ENCODE results near the gene LGALS4.
"Not testable (repeated sequence)": the region's sequence is repeated elsewhere in the genome, so short reads cannot be mapped to it uniquely, and the experiment has no call there.

The LGALS4 gene

GRCh38 chr19:38785187-38785699 is 27.5 kb downstream of the LGALS4 start:
- FAIRE-seq (no peak), DNase-seq (ENCODE audit: insufficient read length) (no peak)
- TF ChIP-seq POLR2AphosphoS5 (IDR thresholded peaks at IDR 0.05; ENCODE audit: low read depth, low read length) (no peak), POLR2A (IDR thresholded peaks at IDR 0.05; ENCODE audit: low read depth, low read length) (no peak), TAF1 (IDR thresholded peaks at IDR 0.05; ENCODE audit: borderline replicate concordance, low read depth, low read length) (no peak)

GRCh38 chr19:38784224-38784623 is 28.5 kb downstream of the LGALS4 start:
- no peak for FAIRE-seq
- TF ChIP-seq POLR2A (IDR thresholded peaks at IDR 0.05; ENCODE audit: low read depth, low read length) (no peak), POLR2AphosphoS5 (IDR thresholded peaks at IDR 0.05; ENCODE audit: low read depth, low read length) (no peak), TAF1 (IDR thresholded peaks at IDR 0.05; ENCODE audit: borderline replicate concordance, low read depth, low read length) (no peak)
- DNase-seq (ENCODE audit: insufficient read length): no peak

- DNase-seq (ENCODE audit: insufficient read length); FAIRE-seq: not testable (repeated sequence)
These were observed 30.5 kb downstream of the LGALS4 start for GRCh38 chr19:38782212-38782611.

- TF ChIP-seq TAF1 (IDR thresholded peaks at IDR 0.05; ENCODE audit: borderline replicate concordance, low read depth, low read length) (no peak), POLR2AphosphoS5 (IDR thresholded peaks at IDR 0.05; ENCODE audit: low read depth, low read length) (no peak), POLR2A (IDR thresholded peaks at IDR 0.05; ENCODE audit: low read depth, low read length) (no peak)
- DNase-seq (ENCODE audit: insufficient read length) (no peak), FAIRE-seq (no peak)
These were observed 31.7 kb downstream of the LGALS4 start for GRCh38 chr19:38781058-38781457.

- no peak for DNase-seq (ENCODE audit: insufficient read length)
- TF ChIP-seq TAF1 (IDR thresholded peaks at IDR 0.05; ENCODE audit: borderline replicate concordance, low read depth, low read length) (no peak), POLR2AphosphoS5 (IDR thresholded peaks at IDR 0.05; ENCODE audit: low read depth, low read length) (no peak), POLR2A (IDR thresholded peaks at IDR 0.05; ENCODE audit: low read depth, low read length) (no peak)
- FAIRE-seq: no peak
These were observed 32.3 kb downstream of the LGALS4 start for GRCh38 chr19:38780443-38780842.

- DNase-seq (ENCODE audit: insufficient read length) (no peak), FAIRE-seq (no peak)
- TF ChIP-seq POLR2A (IDR thresholded peaks at IDR 0.05; ENCODE audit: low read depth, low read length) (no peak), POLR2AphosphoS5 (IDR thresholded peaks at IDR 0.05; ENCODE audit: low read depth, low read length) (no peak), TAF1 (IDR thresholded peaks at IDR 0.05; ENCODE audit: borderline replicate concordance, low read depth, low read length) (no peak)
These were observed 34.0 kb downstream of the LGALS4 start for GRCh38 chr19:38778733-38779132.

- TF ChIP-seq POLR2A (IDR thresholded peaks at IDR 0.05; ENCODE audit: low read depth, low read length): no peak
- TF ChIP-seq POLR2AphosphoS5 (IDR thresholded peaks at IDR 0.05; ENCODE audit: low read depth, low read length): no peak
- no peak for TF ChIP-seq TAF1 (IDR thresholded peaks at IDR 0.05; ENCODE audit: borderline replicate concordance, low read depth, low read length)
- DNase-seq (ENCODE audit: insufficient read length): no peak
- no peak for FAIRE-seq
These were observed 38.4 kb downstream of the LGALS4 start for GRCh38 chr19:38774181-38774950.

GRCh38 chr19:38773469-38774177 is 39.1 kb downstream of the LGALS4 start, which contains the start of gene LGALS7:
TSS of gene LGALS7 (minus strand) at chr19:38773517. CDS start at chr19:38773492, 25 bp downstream.
- FAIRE-seq (no peak), DNase-seq (ENCODE audit: insufficient read length) (no peak)
- TF ChIP-seq POLR2A (IDR thresholded peaks at IDR 0.05; ENCODE audit: low read depth, low read length) (no peak), POLR2AphosphoS5 (IDR thresholded peaks at IDR 0.05; ENCODE audit: low read depth, low read length) (no peak), TAF1 (IDR thresholded peaks at IDR 0.05; ENCODE audit: borderline replicate concordance, low read depth, low read length) (no peak)

- not testable (repeated sequence) for DNase-seq (ENCODE audit: insufficient read length); FAIRE-seq
These were observed 41.2 kb downstream of the LGALS4 start for GRCh38 chr19:38771569-38771968.

- FAIRE-seq: peak; percentile 98
These were observed 41.8 kb downstream of the LGALS4 start for GRCh38 chr19:38770949-38771275.

GRCh38 chr19:38770228-38770948 is 42.4 kb downstream of the LGALS4 start:
- not testable (repeated sequence) for FAIRE-seq; DNase-seq (ENCODE audit: insufficient read length)

More at GRCh38 chr19:38770949-38771275, 41.8 kb downstream of the LGALS4 start:
- DNase-seq (ENCODE audit: insufficient read length): not testable (repeated sequence)

GRCh38 chr19:38769635-38770211 is 43.0 kb downstream of the LGALS4 start:
- no peak for FAIRE-seq
- TF ChIP-seq TAF1 (IDR thresholded peaks at IDR 0.05; ENCODE audit: borderline replicate concordance, low read depth, low read length): no peak
- TF ChIP-seq POLR2AphosphoS5 (IDR thresholded peaks at IDR 0.05; ENCODE audit: low read depth, low read length): no peak
- no peak for TF ChIP-seq POLR2A (IDR thresholded peaks at IDR 0.05; ENCODE audit: low read depth, low read length)
- DNase-seq (ENCODE audit: insufficient read length): peak; percentile 82
